Endometrium (tissue), 2 donors: ENCODE data around the gene ADCY9.

ENCODE experiments used
- FAIRE-seq: peaks from 2 replicates; lab custom pipeline; 2012; peaks lifted over from hg19 to GRCh38; lab: Jason Lieb, UNC
- donor health status: control.
- donor health status: control.

ADCY9 gene

DNA sequence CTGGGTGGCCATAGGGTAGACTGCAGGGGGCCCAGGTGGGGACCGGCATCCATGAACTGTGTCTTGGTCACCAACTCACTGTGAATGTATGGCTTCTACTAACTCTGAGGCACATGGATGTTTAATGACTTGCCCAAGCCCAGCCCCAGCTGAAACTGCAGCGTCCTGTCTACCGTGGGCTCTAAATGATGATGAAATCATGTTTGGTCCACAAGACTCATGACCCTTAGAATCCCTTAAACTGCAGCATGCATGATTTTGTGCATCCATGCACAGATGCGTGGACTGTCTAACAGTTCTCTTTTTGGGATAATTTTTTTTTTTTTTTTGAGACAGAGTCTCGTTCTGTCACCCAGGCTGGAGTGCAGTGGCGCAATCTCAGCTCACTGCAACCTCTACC is 203.3 kb downstream of the ADCY9 start:
- no peak for FAIRE-seq
